Activated CD4-positive, alpha-beta T cell treated with anti-CD3 and anti-CD28 coated beads, Interleukin-2, amount 10 ng/mL, durations not matched to agents 7 days and 5 days (primary cell): Measurements from ENCODE around the gene TMPRSS4. TPM values are rescaled to one million over a fixed set of nuclear protein-coding genes. Genes with fewer than 3 reads are reported as not detected.
A peak's percentile ranks its signal among the peaks of the same experiment; 100 is the strongest.

Source experiments
- CTCF ChIA-PET: fragments of 350-600 bp; sonication (Branson Sonifier 250); formaldehyde crosslinking; loops from one replicate; lab custom pipeline; 2021; ENCODE audit warnings: antibody characterized with exemption; lab: Charles Lee
- POLR2A ChIA-PET: fragments of 350-600 bp; sonication (Branson Sonifier 250); formaldehyde crosslinking; loops from one replicate; lab custom pipeline; 2021; ENCODE audit warnings: antibody characterized with exemption; lab: Charles Lee
- DNase-seq: peaks from one replicate; pipeline ENCODE4 v3.0.0-alpha.2; 2020
- H3K27ac Mint-ChIP-seq: one replicate; pipeline ENCODE4 v1.8.0; 2021; ENCODE audit warnings: mild to moderate bottlenecking, moderate library complexity, mixed read lengths
- H3K27me3 Mint-ChIP-seq: one replicate; pipeline ENCODE4 v1.8.0; 2021; ENCODE audit warnings: mixed read lengths
- H3K36me3 Mint-ChIP-seq: one replicate; pipeline ENCODE4 v1.8.0; 2021; ENCODE audit warnings: low read depth, mixed read lengths
- H3K4me1 Mint-ChIP-seq: one replicate; pipeline ENCODE4 v1.8.0; 2021; ENCODE audit warnings: mixed read lengths
- H3K4me3 Mint-ChIP-seq: one replicate; pipeline ENCODE4 v1.8.0; 2021; ENCODE audit warnings: mild to moderate bottlenecking, moderate library complexity, mixed read lengths
- H3K9me3 Mint-ChIP-seq: one replicate; pipeline ENCODE4 v1.8.0; 2021; ENCODE audit warnings: mixed read lengths
- total RNA-seq, 2 experiments: library from RNA; stranded (reverse); gene quantifications; one replicate each; pipeline ENCODE4 v1.2.3, GENCODE V29; 2021

TMPRSS4 gene
- total RNA-seq, 2 experiments from 2014 or later, result not detected

DNA sequence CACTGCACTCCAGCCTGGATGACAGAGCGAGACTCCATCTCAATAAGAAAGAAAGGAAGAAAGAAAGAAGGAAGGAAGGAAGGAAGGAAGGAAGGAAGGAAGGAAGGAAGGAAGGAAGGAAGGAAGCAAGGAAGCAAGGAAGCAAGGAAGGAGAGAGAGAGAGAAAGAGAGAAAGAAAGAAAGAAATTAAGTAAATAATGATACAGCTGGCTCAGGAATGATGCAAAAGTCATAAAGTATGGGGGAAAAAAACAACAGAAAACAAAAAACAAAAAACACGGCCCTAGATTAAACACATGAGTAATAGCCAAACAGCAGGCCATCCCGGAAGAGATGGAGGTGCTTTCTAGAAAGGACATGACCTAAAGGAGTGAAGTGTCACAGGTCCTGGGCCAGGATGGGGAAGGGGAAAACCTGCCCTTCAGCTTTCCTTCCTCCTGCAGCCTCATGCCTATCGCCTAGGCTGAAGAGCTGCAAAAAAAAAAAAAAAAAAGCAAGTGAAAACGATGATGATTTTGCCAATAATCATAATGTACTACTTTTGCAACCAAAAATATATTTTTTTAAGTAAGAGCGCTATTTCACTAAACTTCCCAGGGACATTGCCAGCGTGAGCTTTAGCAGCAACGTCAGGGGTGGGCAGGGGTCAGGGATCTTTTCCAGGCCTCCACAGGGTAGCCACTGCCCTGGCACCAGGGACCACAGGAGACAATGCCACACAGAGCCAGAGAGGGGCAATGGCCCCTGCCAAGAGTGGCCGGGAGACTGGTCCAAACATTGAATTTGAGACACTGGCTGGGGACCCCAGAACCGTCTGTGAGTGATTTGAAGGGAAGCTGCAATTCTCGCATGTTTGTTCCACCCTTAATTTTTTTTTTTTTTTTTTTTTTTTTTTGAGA lies 28.2 kb upstream of the TMPRSS4 start:
- H3K4me3 Mint-ChIP-seq, result no peak overlapping the region
- CTCF ChIA-PET, result interaction anchor here (0.6 to 2.8 kb wide), 10 partner anchors 14 to 785 kb away, joined by 3 to 24 read pairs (median 4); no protein-coding TSS in a partner anchor
- no peaks in the 10 kb centered on the region for H3K9me3 Mint-ChIP-seq
- POLR2A ChIA-PET, result interaction anchor here (0.7 kb wide), 1 partner anchor 220 kb away, joined by 4 read pairs; no protein-coding TSS in a partner anchor
- no peaks in the 10 kb centered on the region for H3K36me3 Mint-ChIP-seq
- H3K27me3 Mint-ChIP-seq, result no peaks in the 10 kb centered on the region
- H3K4me1 Mint-ChIP-seq, result peaks cover 91% of the 10 kb centered on the region
- H3K27ac Mint-ChIP-seq, result peak overlapping the region; percentile 74
- DNase-seq, result no peak

DNA sequence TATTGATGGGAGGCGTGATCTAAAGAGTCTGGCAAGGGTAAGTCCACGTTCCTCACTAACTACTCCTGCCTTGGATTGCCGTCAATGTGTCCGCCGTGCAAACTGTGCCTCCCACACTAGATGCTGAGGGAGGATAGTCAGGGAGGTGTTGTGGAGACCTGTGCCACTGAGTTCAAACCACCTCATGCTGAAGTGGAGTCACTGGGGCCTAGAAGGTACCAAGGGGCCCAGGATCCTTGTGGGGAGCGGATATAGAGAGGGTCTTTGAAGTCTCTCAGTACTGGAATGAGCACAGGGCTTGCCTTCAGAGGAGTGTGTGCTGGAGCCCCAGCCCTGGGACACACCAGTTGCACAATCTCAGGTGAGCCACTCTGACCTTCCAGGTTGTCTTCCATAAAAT lies 27.1 kb upstream of the TMPRSS4 start:
- Mint-ChIP-seq H3K9me3 (no peaks in the 10 kb centered on the region), H3K4me1 (peaks cover 85% of the 10 kb centered on the region), H3K36me3 (no peaks in the 10 kb centered on the region), H3K27ac (peak overlapping the region; percentile 98), H3K27me3 (no peaks in the 10 kb centered on the region), H3K4me3 (no peak overlapping the region)
- ChIA-PET POLR2A (no interaction called here), CTCF (interaction anchor here (1.1 to 5.3 kb wide), 4 partner anchors 15 to 104 kb away, joined by 3 to 58 read pairs (median 14); no protein-coding TSS in a partner anchor)
- DNase-seq, result no peak

DNA sequence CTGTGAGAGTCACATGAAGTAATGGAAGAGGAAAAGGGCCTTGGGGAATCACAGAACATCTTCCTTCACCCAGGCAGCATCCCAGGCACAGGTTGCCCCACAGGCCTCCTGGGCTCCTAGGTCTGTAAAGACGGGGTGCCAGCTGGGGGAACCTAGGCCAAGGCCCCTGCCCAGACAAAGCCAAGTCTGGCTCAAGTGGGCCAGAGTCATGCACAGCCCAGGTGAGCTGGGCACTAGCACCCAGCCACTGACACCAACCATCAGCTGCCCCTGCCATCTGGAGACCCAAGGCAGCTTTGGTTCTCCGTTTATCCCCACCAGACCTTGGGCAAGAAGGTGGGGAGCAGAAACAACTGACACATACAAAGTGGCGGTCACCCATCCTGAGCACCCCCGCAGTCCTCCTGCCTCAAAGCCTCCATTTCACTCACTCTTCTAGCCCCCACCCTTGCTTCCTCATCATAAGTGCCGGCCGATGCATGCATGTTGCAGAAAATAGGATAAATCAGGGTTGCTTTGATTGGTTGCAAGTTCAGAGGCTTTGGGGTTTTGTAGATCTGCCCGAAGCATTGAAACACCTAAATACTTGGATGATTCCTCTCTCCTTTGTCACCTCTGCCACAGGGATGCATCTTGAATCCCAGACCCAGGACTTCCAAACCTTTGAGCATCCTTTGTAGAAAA lies 26.5 kb upstream of the TMPRSS4 start:
- no peaks in the 10 kb centered on the region for H3K36me3 Mint-ChIP-seq
- H3K4me3 Mint-ChIP-seq, result no peak overlapping the region
- no peaks in the 10 kb centered on the region for H3K9me3 Mint-ChIP-seq
- peak overlapping the region; percentile 98 for H3K27ac Mint-ChIP-seq
- peaks cover 79% of the 10 kb centered on the region for H3K4me1 Mint-ChIP-seq
- H3K27me3 Mint-ChIP-seq, result no peaks in the 10 kb centered on the region
- ChIA-PET POLR2A (interaction anchor here (0.6 to 1.0 kb wide), 3 partner anchors 63 to 105 kb away, joined by 3 to 5 read pairs (median 3); no protein-coding TSS in a partner anchor), CTCF (interaction anchor here (1.1 to 5.5 kb wide), 5 partner anchors 16 to 104 kb away, joined by 3 to 58 read pairs (median 39); no protein-coding TSS in a partner anchor)
- DNase-seq, result no peak

DNA sequence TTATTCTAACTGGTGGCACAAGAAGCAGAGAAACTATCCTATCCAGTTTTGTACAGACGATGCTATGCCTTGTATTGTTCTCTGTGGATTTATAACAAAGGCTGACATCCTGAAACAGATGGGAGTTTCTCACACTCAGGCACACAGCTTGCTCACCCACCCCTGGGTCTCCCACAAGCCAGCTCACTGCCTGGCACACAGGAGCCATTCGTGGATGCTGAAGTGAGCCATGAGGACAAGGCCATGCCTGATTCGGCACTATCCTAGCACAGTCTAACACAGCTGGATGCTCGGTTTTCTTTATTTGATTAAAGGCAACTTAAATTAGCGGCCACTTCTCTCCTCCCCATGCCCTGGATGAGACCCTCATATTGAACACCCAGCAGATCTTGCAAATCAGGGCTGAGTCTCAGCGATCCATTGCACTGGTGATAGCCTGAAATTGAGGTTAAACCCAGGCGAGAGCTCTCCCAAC lies 25.7 kb upstream of the TMPRSS4 start:
- H3K36me3 Mint-ChIP-seq, result no peaks in the 10 kb centered on the region
- H3K9me3 Mint-ChIP-seq, result no peaks in the 10 kb centered on the region
- CTCF ChIA-PET, result interaction anchor here (0.6 to 5.5 kb wide), 10 partner anchors 17 to 625 kb away, joined by 3 to 58 read pairs (median 6); no protein-coding TSS in a partner anchor
- POLR2A ChIA-PET, result interaction anchor here (0.6 to 1.0 kb wide), 3 partner anchors 64 to 104 kb away, joined by 3 to 5 read pairs (median 3); no protein-coding TSS in a partner anchor
- peaks cover 71% of the 10 kb centered on the region for H3K4me1 Mint-ChIP-seq
- no peak for DNase-seq
- H3K4me3 Mint-ChIP-seq, result peak overlapping the region; percentile 54
- peak overlapping the region; percentile 98 for H3K27ac Mint-ChIP-seq
- H3K27me3 Mint-ChIP-seq, result no peaks in the 10 kb centered on the region

DNA sequence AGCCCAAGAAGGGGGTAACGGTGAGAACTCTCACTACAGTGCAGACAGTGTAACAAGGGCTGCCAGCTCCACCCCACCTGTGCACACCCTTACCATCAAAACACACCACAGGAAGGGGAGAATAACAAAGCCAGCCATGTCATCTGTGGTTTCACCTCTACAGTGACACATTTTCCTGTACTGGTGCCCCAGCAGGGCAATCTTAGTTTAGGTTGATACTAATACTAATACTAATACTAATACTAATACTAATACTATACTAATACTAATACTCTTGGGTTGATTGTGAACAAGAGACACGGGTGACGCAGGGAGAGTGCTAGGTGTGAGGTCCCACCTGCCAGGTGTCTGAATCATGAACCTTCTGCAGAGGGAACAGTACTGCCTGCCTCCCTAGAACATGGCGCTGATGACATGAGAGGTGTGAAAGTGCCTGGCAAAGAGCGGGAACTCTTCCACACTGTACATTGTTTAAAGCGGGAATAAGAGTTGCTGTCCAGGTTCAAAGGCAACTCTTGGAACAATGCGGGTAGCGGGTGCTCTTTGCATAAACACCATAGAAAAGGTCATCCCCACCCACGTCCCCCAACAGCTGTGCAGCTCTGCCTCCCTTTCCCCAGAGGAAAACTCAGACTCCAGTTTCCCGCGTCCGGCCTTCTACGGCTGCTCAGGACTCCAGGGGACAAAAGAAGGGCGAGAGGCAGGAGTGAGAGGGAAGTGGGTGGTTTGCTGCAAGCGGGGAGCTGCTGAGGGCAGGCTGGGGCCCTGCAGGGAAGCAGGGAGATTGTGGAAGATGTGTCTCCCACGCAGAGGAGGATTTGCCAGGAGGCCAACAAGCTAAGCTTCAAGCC lies 25.0 kb upstream of the TMPRSS4 start:
- H3K4me3 Mint-ChIP-seq, result peak overlapping the region; percentile 54
- POLR2A ChIA-PET, result interaction anchor here (0.9 to 1.0 kb wide), 3 partner anchors 50 to 101 kb away, joined by 3 to 5 read pairs (median 3); no protein-coding TSS in a partner anchor
- peak overlapping the region; percentile 98 for H3K27ac Mint-ChIP-seq
- no peaks in the 10 kb centered on the region for H3K27me3 Mint-ChIP-seq
- H3K4me1 Mint-ChIP-seq, result peaks cover 64% of the 10 kb centered on the region
- H3K36me3 Mint-ChIP-seq, result no peaks in the 10 kb centered on the region
- no peaks in the 10 kb centered on the region for H3K9me3 Mint-ChIP-seq
- CTCF ChIA-PET, result interaction anchor here (0.6 to 5.5 kb wide), 27 partner anchors 10 to 625 kb away, joined by 3 to 58 read pairs (median 9); partner anchors contain the start of genes FXYD2 and IL10RA
- DNase-seq, result peak; percentile 86

DNA sequence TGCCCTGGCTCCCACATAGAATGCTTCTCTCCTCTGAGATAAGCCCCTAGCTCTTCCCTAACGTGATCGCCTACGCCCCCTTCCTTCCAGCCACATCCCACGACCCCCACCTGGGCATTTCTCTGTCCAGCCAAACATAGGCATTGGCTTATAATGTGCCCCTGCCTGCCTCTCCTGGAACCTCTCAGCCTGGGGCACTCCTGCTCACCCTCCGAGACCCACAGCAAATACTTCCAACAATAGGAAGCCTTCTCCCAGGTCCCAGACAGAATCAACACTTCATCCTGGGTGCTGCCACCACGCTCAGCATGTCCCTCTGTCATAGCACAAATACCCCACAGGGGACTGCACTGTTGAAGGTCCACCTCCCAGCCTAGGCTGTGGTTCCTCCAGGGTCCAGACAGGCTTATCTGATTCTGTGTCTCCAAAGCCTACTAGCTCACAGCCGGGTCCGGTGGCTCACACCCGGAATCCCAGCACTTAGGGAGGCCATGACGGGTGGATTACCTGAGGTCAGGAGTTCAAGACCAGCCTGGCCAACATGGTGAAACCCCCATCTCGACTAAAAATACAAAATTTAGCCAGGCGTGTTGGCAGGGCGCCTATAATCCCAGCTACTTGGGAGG lies 24.2 kb upstream of the TMPRSS4 start:
- no peaks in the 10 kb centered on the region for H3K36me3 Mint-ChIP-seq
- POLR2A ChIA-PET, result interaction anchor here (0.6 to 1.0 kb wide), 3 partner anchors 51 to 64 kb away, joined by 3 to 5 read pairs (median 3); no protein-coding TSS in a partner anchor
- CTCF ChIA-PET, result interaction anchor here (0.7 to 5.5 kb wide), 55 partner anchors 10 to 717 kb away, joined by 3 to 58 read pairs (median 6); partner anchors contain the start of genes FXYD2 and IL10RA
- no peak for DNase-seq
- no peak overlapping the region for H3K4me3 Mint-ChIP-seq
- H3K4me1 Mint-ChIP-seq, result peaks cover 59% of the 10 kb centered on the region
- no peaks in the 10 kb centered on the region for H3K27me3 Mint-ChIP-seq
- no peaks in the 10 kb centered on the region for H3K9me3 Mint-ChIP-seq
- H3K27ac Mint-ChIP-seq, result peak overlapping the region; percentile 91

DNA sequence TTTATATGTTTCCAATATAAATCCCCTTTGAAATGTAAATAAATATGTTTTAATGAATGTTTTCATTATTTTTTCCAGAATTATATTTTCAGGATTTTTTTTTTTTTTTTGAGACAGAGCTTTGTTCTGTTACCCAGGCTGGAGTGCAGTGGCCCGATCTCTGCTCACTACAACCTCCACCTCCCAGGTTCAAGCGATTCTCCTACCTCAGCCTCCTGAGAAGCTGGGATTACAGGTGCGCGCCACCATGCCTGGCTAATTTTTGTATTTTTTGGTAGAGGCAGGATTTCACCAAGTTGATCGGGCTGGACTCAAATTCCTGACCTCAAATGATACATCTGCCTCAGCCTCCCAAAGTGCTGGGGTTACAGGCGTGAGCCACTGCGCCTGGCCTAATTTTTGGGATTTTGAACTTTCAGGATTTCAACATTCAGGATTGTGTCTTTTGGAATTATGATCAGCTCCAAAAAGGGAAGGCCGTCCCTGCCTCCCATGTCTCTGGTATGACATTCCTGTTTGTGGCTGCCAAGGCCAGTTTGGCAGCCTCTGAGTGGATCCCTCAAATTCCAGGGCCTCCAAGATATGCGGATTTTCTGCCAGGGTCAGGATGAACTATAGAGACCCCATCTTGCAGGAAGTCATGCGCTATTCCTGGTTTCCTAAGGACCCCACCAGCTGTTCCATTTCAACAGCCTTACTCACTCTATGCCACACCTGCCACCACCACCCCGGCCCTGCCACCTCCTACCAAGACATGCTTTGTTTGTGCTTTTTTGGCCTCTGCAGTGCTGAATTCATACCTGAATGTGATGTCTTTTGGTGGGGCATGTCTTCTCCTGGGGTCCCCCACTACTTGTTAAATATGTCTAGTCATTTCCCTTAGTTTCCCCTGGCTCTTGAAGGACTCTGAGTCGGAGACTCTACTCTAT lies 21.9 kb upstream of the TMPRSS4 start:
- POLR2A ChIA-PET, result no interaction called here
- DNase-seq, result no peak
- Mint-ChIP-seq H3K27me3 (no peaks in the 10 kb centered on the region), H3K27ac (no peak overlapping the region), H3K36me3 (no peaks in the 10 kb centered on the region), H3K9me3 (no peaks in the 10 kb centered on the region), H3K4me3 (no peak overlapping the region), H3K4me1 (peaks cover 46% of the 10 kb centered on the region)
- CTCF ChIA-PET, result interaction anchor here (0.8 to 5.5 kb wide), 8 partner anchors 100 to 247 kb away, joined by 3 to 58 read pairs (median 16); partner anchors contain the start of gene FXYD2

DNA sequence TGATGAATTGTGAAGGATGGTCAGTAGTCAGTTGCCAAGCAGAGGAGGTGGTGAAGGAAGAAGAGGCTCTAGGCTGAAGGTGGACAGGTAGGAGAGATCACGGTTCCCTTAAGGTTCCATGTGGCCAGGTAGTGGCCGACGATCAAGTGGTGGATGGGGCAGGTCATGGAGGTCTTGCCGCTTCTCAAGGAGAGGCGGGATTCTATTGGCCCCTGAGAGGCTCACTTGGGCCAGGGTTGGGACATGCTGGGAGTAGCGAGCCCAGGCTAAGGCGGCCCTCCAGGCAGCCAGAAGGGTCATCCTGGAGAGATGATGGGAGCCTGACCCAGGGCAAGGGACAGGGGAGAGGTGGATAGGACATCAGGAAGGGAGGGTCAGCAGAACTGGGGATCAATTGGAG lies 20.9 kb upstream of the TMPRSS4 start:
- CTCF ChIA-PET, result interaction anchor here (1.4 to 5.5 kb wide), 5 partner anchors 109 to 248 kb away, joined by 3 to 57 read pairs (median 20); partner anchors contain the start of gene FXYD2
- no peaks in the 10 kb centered on the region for H3K9me3 Mint-ChIP-seq

DNA sequence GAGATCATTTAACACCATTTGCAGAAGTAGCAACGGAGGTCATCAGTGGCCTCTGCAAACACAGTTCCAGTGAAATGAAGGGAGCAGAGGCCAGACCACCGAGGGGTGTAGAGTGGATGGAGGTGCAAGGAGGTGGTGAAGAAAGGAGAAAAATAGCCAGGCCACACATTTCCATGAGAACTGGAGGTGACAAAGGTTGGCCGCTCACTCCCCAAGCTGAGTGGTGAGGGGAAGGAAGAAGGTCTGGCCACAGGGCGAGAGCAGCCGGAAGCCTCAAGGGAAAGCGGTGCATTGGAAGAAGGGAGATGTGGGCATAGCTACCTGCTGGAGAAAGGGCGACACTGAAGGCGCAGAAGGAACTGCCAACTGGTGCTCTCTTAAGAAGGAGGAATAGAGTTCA lies 20.1 kb upstream of the TMPRSS4 start:
- no peaks in the 10 kb centered on the region for H3K27me3 Mint-ChIP-seq
- no peaks in the 10 kb centered on the region for H3K36me3 Mint-ChIP-seq
- ChIA-PET CTCF (interaction anchor here (1.4 to 4.8 kb wide), 2 partner anchors 110 to 233 kb away, joined by 3 to 20 read pairs; partner anchors contain the start of gene FXYD2), POLR2A (no interaction called here)
- H3K9me3 Mint-ChIP-seq, result no peaks in the 10 kb centered on the region
- H3K4me1 Mint-ChIP-seq, result peaks cover 28% of the 10 kb centered on the region
- H3K27ac Mint-ChIP-seq, result no peak overlapping the region
- H3K4me3 Mint-ChIP-seq, result no peak overlapping the region
- DNase-seq, result no peak

More for the DNA sequence above, 20.9 kb upstream of the TMPRSS4 start:
- Mint-ChIP-seq H3K27ac (no peak overlapping the region), H3K27me3 (no peaks in the 10 kb centered on the region), H3K36me3 (no peaks in the 10 kb centered on the region), H3K4me3 (no peak overlapping the region), H3K4me1 (peaks cover 36% of the 10 kb centered on the region)
- DNase-seq, result no peak
- POLR2A ChIA-PET, result no interaction called here
